Skeletal muscle cell (primary cell): ENCODE measurements around the gene ELAVL4.

ENCODE experiments used
- DNase-seq: peaks from one replicate; pipeline ENCODE4 v3.0.0-alpha.2; 2010; ENCODE audit warnings: low read depth
- H3K4me3 ChIP-seq: 2 replicates; pipeline ENCODE4 v1.5.1; 2011; ENCODE audit warnings: low read depth, mild to moderate bottlenecking, control low read depth, low read length, moderate library complexity

The ELAVL4 gene

GRCh38 chr1:50228871-50229384, 120.2 kb downstream of the ELAVL4 start:
- no peak overlapping the region for H3K4me3 ChIP-seq
- no peak for DNase-seq

- no peak overlapping the region for H3K4me3 ChIP-seq
- DNase-seq: no peak
Measured at GRCh38 chr1:50231209-50231608, 122.5 kb downstream of the ELAVL4 start.

- DNase-seq: no peak
- no peak overlapping the region for H3K4me3 ChIP-seq
Measured at GRCh38 chr1:50232336-50232735, 123.6 kb downstream of the ELAVL4 start.

- H3K4me3 ChIP-seq: no peak overlapping the region
- no peak for DNase-seq
Measured at GRCh38 chr1:50236656-50237055, 127.9 kb downstream of the ELAVL4 start.

GRCh38 chr1:50237056-50237455, 128.3 kb downstream of the ELAVL4 start:
- H3K4me3 ChIP-seq: no peak overlapping the region
- no peak for DNase-seq

- no peak for DNase-seq
- H3K4me3 ChIP-seq: no peak overlapping the region
Measured at GRCh38 chr1:50243939-50244338, 135.2 kb downstream of the ELAVL4 start.

- H3K4me3 ChIP-seq: no peak overlapping the region
- no peak for DNase-seq
Measured at GRCh38 chr1:50246869-50247268, 138.1 kb downstream of the ELAVL4 start.

GRCh38 chr1:50251702-50252101, 143.0 kb downstream of the ELAVL4 start:
- H3K4me3 ChIP-seq: no peak overlapping the region
- DNase-seq: no peak

- DNase-seq: no peak
- no peak overlapping the region for H3K4me3 ChIP-seq
Measured at GRCh38 chr1:50252196-50252595, 143.5 kb downstream of the ELAVL4 start.
